Stimulated activated naive CD4-positive, alpha-beta T cell (primary cell): ENCODE measurements around the gene TSPAN18.

Experiments used
- DNase-seq, 6 experiments: peaks; one replicate each; lab custom pipeline; 2025; lab: John Stamatoyannopoulos, UW

The TSPAN18 gene, protein sequence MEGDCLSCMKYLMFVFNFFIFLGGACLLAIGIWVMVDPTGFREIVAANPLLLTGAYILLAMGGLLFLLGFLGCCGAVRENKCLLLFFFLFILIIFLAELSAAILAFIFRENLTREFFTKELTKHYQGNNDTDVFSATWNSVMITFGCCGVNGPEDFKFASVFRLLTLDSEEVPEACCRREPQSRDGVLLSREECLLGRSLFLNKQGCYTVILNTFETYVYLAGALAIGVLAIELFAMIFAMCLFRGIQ

GRCh38 chr11:44726283-44727113 is at the start of gene TSPAN18:
Gene TSPAN18, plus strand, starts transcription at chr11:44726962. Its CDS starts 179,455 bp downstream, at chr11:44906417.
- peak; percentile 26 to 52 (median 40) for DNase-seq

DNA sequence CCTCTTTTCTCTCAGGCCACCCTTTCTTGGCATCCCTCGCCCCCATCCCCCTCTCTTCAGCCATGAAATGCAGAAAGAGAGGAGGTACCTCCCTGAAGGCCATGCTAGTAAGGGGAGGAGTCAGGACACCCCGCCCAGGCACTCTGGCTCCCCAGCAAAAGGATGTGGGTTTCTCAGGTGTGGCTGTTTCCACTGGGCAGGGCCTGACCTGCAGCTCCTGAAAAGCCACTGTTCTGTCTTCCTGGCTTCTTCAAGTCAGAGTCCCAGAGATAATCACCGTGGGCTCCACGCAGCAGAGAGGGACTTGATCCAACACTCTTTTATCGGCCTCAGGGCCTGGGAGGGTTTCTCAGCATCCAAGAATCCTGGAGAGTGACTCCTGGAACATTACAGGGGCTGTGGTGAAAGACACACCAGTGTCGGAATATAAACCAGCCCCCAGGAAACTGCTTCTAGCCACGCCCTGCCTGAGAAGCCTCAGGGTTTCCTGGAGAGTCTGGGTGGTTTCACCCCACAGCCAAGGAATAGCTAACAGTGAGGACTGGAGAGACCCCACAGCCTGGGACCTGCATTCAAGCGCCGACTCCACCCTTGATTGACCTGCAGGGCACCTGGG is 45.7 kb upstream of the TSPAN18 start:
- peak in 5 of 6 experiments; percentile 5 to 74 (median 60) for DNase-seq

GRCh38 chr11:44681698-44682097 is 45.1 kb upstream of the TSPAN18 start:
- no peak for DNase-seq

GRCh38 chr11:44684859-44685281 is 41.9 kb upstream of the TSPAN18 start:
- DNase-seq: no peak

- no peak for DNase-seq
Measured at GRCh38 chr11:44687388-44687787, 39.4 kb upstream of the TSPAN18 start.

DNA sequence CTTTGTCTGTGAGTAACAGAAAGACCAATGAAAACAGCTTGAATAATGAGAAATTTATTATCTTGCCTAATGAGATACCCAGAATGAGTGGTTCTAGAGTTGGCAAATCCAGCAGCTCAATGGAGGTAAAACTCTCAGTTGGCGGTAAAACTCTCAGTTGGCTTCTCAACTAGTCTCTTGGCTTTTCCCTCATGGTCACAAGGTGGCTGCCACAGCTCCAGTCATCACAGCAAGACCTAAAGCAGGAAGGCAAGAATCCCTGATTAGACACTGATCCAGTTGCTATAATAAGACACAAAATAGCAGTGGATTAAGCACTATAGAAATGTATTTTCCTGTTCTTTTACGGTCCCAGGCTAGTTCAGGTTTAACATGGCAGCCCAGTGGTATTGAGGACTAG is 37.5 kb upstream of the TSPAN18 start:
- DNase-seq: no peak

- DNase-seq: no peak
Measured at GRCh38 chr11:44690651-44691050, 36.1 kb upstream of the TSPAN18 start.

- no peak for DNase-seq
Measured at GRCh38 chr11:44692460-44692859, 34.3 kb upstream of the TSPAN18 start.

- no peak for DNase-seq
Measured at GRCh38 chr11:44693654-44694119, 33.1 kb upstream of the TSPAN18 start.

DNA sequence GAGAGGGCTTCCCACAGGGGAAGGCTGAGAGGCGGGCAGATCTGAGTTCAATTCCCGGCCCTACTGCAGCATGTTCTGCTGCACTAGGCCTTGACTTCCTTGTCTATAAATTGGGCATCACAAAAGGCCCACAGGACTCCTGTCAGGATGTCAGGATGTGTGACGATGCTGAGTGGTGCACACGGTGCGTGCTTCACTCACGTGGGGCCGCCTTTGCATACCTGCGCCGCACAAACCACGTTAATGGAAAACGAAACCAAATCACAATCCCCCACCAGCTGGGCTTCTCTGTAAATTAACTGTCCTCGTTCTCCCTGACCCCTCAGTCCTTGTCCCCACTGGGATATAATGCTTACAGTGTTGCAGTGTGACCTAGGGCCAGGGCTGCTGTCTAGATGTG is 32.3 kb upstream of the TSPAN18 start:
- no peak for DNase-seq

GRCh38 chr11:44695169-44695833 is 31.5 kb upstream of the TSPAN18 start:
- no peak for DNase-seq

DNA sequence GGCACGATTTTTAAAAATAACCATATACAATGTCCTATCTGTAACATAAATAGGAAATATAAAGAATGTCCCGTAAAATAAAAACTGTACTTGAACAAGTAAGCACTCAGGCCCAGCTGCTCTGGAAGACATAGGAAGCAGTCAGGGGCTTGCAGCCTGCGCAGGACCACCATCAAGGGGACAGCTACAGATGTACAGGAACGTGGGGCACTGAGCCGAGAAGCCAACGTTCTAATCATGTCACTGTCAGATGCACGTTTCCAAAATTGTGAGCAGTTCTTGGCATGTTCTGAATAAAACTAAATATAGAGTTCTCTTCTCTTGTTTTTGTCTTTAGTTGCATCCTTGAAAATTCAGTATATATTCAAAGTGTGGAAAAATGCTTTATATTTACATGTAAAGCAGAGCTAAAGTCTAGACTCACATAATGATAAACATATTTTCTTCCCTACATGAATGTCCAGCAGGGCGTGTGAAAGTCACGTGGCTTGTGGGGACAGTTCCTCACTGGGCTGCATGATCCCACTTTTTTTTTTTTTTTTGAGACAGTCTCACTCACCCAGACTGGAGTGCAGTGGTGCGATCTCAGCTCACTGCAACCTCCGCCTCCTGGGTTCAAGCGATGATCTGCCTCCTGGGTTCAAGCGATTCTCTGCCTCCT is 28.4 kb upstream of the TSPAN18 start:
- DNase-seq: no peak

DNA sequence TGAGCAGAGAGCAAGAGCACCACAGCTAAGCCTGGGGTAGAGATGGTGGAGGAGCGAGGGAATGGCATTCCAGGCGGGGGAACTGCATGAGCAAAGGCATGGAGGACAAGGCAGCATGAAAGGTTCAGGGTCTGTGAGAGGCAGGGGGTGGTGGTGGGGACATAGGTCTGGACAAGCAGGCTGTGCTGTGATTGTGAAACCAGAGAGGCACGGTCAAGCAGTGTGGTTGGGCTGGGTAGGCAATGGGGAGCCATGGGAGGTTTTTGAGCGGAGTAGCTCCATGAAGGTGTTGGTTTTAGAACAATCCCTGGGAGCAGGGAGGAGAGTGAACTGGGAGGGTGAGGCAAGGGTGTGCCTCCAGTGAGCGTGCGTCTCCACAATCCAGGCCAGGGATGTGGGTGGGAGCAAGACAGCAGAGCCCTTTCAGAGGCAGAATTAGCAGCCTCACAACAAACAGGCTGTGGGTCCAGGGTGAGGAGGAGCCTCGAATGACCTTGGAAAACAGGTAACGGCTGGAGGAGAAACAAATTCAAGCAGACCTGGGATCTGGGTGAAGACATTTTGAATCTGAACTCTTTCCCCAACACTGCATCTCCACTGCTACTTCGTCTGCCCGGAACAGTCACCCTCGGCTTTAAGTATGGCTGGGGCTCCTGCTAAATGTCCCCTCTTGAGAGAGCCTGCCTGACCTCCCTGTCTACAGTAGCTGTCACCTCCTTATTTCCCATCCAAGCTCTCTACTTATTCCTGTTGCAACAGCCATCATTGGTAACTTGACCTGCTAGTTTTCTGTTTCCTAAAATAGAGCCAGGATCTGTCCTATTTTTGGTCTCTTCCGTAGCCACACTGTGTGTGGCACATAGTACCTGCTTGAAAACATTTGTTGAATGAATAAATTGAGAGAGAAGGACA is 27.0 kb upstream of the TSPAN18 start:
- DNase-seq: no peak

DNA sequence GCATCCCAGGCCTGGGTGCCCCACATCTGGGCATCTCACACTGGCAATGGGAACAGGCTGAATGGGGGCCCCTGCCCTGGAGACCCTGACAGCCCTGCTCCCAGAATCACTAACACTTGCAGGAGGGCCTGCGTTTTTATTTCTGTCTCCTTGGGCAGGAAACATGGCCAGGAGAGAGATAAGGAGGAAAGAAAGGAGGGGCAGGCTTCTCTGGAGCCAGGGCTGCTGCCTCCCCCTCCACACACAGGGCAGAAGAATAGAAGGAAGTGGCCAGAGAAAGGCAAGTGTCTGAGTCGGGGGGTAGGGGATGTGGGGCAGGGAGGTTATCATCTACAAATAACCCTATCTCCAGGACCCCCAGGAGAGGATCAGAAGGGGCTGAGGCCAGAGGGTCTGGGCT is 25.5 kb upstream of the TSPAN18 start:
- no peak for DNase-seq

GRCh38 chr11:44702889-44703288 is 23.9 kb upstream of the TSPAN18 start:
- no peak for DNase-seq

DNA sequence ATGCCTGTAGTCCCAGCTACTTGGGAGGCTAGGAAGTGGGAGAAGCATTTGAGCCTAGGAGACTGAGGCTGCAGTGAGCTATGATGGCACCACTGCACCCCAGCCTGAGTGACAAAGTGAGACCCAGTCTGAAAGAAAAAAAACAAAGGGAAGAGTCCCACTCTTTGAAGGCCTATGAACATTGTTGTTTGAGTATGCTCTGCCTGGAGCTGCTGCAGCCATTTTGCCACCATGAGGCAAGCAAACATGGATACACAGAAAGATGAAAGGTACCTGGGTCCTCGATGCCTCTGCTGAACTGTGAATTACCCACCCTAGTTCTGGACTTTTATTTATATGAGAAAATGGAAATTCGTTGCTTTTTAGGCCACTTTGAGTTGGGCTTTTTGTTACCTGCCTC is 19.7 kb upstream of the TSPAN18 start:
- no peak for DNase-seq

DNA sequence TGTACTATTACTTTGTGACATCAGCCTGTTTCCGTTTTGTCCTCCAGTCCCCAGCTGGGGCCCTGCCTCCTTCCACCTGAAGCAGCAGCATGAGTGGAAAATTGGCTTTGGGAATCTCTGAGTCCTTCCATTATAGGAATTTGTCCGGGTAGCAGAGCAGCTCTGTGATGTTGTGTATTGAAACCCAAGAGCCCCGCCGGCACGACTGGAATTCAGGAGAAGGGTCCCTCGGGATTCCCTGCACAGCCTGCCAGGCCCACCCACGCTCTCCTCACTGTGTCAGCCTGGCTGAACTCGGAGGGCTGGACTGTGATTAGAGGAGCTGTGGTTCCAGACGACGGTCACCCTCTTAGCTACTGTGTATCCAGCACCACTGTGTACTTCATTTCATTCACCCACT is 18.8 kb upstream of the TSPAN18 start:
- no peak for DNase-seq

DNA sequence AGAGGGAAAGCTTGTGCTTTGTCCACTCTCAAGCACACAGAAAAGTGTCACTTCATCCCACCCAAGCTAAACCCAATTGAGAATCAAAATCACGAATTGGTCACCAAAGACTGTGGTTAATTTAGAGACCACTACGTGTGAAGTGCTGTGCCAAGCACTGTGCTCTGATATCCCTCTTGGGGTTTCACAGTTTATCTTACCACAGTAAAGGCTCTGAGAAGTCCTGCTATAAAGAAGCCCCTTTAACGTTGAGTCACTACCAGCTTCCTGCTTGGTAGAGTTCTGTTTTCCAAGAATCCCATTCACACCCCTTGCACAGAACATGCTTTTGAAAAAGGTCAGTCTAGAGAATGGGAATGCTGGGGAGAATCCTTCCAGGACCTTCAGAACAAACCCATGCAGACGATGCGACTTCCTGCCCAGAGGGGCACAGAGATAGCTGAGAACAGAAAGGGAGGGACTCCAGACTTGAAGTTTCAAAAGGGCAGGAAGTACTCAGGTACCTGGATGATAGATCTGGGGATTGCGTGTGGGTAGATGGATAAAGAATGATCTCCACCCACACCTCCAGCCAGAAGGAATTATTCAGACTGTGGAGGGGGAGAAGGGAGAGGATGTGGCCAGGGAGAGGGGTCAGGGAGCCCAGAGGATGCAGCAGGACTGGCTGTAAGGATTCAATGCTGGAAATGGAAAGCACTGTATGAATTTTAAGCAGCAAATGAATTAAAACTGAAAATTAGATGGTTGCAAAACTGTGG is 18.1 kb upstream of the TSPAN18 start:
- no peak for DNase-seq

GRCh38 chr11:44709281-44709562 is 17.5 kb upstream of the TSPAN18 start:
- DNase-seq: no peak

GRCh38 chr11:44709966-44710365 is 16.8 kb upstream of the TSPAN18 start:
- DNase-seq: no peak
